ENCODE results near the gene CRYGD.

GRCh38 chr2:208101716-208102631, 22.4 kb downstream of the CRYGD start:
- TF ChIP-seq, protein P1, sequence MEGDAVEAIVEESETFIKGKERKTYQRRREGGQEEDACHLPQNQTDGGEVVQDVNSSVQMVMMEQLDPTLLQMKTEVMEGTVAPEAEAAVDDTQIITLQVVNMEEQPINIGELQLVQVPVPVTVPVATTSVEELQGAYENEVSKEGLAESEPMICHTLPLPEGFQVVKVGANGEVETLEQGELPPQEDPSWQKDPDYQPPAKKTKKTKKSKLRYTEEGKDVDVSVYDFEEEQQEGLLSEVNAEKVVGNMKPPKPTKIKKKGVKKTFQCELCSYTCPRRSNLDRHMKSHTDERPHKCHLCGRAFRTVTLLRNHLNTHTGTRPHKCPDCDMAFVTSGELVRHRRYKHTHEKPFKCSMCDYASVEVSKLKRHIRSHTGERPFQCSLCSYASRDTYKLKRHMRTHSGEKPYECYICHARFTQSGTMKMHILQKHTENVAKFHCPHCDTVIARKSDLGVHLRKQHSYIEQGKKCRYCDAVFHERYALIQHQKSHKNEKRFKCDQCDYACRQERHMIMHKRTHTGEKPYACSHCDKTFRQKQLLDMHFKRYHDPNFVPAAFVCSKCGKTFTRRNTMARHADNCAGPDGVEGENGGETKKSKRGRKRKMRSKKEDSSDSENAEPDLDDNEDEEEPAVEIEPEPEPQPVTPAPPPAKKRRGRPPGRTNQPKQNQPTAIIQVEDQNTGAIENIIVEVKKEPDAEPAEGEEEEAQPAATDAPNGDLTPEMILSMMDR (IDR thresholded peaks at IDR 0.05): peak in 4 of 6 experiments; percentile 17 to 48 (median 40)
- TF ChIP-seq POLR2A (IDR thresholded peaks at IDR 0.05): no peak

Measured in adrenal gland (tissue), 5 donors.